NCI-H748 treated with DMSO at 0.1 percent for 48 hours (cell line): ENCODE measurements around the gene PVALB.
A peak's percentile ranks its signal among the peaks of the same experiment; 100 is the strongest.

Source experiments
- DNase-seq: peaks from one replicate; lab custom pipeline; 2025; lab: John Stamatoyannopoulos, UW

PVALB gene

GRCh38 chr22:36816636-36817524 is at the start of gene PVALB:
TSS of gene PVALB (minus strand) at chr22:36817035. CDS start at chr22:36817005, 30 bp downstream.
- DNase-seq, result no peak

- DNase-seq, result no peak
Observed at GRCh38 chr22:36865346-36865745, 48.5 kb upstream of the PVALB start.

GRCh38 chr22:36864454-36865215 is 47.8 kb upstream of the PVALB start:
- DNase-seq, result no peak

DNA sequence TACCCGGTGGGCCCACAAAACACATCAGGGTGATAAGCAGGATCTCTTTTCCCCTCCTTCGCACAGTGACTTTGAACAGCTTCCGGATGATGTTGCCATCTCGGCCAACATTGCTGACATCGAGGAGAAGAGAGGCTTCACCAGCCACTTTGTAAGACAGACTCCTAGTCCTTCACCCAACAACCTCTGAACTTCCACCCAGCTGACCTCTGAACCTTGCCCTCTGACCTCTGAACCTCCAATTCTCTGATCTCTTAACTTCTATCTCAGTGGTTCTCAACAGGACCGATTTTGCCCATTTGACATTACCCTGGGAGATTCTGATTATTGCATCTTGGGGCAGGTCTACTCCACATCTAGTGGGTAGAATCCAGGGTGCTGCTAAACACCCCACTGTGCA is 47.1 kb upstream of the PVALB start:
- DNase-seq, result no peak

GRCh38 chr22:36863281-36863680 is 46.4 kb upstream of the PVALB start:
- DNase-seq, result no peak

DNA sequence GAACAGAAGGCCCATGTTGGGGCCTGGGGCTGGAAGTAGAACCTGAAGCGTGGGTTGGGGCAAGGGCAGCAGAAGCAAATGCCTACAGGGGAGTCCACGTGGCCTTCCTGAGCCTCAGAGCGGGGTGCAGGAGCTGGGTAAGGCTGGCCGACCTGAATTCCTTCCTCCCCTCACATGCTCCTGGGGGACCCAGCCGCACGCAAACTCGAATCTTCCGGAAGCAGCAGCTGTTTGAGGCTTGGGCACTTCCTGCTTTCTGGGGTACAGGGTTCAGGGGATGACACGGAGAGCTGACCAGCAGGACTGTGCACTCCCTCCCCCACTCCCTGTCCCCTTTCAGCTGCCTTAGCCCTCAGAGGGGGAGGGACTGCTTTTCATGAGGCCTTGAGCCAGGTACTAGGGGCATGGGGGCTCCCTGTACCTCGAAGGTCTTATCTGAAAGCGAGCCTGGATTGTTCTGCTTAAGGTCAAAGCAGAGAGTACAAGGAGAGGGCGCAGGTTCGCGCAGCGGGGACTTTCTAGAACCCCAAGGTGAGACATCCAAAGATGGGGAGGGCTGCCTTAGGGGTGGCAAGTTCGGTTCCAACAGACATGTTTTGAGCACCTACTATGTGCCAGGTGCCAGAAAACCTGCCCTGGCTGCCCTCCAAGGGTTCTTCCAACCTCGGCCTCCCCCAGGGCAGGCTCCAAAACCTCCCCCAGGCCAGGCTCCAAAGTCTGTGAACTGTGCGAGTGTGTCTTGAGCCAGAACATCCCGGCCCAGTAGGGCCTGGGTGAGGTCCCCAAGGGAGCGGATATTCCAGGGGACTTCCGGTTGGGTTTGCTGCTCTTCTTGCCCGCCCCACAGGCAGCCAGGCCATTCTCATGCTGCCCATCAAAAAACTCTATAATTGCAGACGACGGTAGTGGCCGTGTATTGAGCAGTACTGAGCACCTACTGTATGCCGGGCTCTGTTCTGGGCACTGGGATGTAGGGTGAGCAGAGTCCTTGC is 45.7 kb upstream of the PVALB start:
- no peak for DNase-seq

GRCh38 chr22:36860821-36861659 is 44.2 kb upstream of the PVALB start, which contains the start of gene NCF4:
TSS of gene NCF4 (plus strand) at chr22:36861006. CDS start at chr22:36861172, 166 bp downstream.
- DNase-seq, result no peak

DNA sequence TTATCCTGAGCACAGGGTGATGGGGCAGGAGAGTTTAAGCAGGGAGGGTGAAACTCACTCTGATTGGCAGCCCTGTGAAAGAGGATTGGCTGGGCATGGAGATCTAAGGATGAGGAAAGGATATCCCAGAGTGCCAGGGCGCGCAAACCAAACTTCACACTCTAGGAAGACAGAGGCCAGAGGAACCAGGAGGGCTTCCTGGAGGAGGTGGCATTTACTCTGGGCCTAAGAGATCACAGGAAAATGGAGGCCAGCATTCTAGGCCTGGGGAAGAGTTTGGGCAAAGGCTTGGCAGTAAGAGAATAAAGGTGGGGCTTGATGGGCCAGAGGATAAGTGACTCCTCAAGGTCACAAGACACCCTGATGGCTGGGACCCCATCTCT is 43.6 kb upstream of the PVALB start:
- DNase-seq, result no peak

- no peak for DNase-seq
Observed at GRCh38 chr22:36860017-36860416, 43.2 kb upstream of the PVALB start.

DNA sequence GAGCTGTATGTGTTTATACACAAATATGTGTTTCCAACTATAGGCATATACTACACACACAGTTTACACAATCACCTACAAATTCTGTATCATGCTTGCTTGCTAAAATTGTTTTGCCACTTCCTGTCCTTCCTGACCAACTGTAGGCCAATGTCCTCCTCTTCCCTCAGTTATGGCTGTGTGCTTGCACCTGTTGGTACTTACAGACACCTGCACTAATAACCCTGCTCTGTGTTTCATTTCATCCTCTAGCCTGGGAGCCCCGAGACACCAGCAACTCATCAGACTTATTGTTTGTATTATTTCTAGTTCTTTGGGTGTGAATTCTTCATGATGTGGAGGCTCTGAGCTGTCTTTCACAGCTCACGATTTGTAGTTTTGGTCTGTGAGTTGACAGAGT is 42.1 kb upstream of the PVALB start:
- DNase-seq, result no peak

GRCh38 chr22:36858156-36858555 is 41.3 kb upstream of the PVALB start:
- DNase-seq, result no peak

- DNase-seq, result no peak
Observed at GRCh38 chr22:36856792-36857135, 39.9 kb upstream of the PVALB start.

DNA sequence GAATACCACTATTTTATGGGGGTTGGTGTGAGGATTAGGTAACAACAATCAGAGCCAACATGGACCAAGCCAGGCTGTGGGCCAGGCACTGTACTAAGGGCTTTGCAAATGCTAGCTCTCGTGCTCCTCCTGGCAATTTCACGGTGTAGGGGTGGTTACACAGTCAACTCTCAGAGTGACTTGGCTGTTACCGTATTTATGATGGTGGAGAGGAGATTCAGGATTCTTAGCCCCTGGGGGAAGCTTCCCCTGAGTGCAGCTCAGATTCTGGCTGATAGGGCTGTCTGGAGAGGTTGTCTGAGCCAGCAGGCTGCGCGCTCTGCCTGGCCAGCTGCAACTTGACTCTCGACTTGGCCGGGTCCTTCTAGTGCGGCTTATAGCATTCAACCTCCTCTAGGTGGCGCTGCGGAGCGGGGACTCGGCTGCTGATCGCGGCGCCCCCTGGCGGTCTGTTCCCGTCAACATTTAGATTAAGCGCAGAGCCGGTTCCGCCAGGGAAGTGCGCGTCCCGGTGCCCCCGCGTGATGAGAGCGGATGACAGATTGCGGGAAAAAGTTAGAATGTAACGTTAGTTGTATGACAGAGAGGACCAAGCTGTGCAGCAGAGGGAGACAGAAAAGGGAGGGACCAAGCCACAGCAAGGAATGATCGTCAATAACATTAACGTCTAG is 39.4 kb upstream of the PVALB start:
- DNase-seq, result peak; percentile 60

- no peak for DNase-seq
Observed at GRCh38 chr22:36855478-36855877, 38.6 kb upstream of the PVALB start.

DNA sequence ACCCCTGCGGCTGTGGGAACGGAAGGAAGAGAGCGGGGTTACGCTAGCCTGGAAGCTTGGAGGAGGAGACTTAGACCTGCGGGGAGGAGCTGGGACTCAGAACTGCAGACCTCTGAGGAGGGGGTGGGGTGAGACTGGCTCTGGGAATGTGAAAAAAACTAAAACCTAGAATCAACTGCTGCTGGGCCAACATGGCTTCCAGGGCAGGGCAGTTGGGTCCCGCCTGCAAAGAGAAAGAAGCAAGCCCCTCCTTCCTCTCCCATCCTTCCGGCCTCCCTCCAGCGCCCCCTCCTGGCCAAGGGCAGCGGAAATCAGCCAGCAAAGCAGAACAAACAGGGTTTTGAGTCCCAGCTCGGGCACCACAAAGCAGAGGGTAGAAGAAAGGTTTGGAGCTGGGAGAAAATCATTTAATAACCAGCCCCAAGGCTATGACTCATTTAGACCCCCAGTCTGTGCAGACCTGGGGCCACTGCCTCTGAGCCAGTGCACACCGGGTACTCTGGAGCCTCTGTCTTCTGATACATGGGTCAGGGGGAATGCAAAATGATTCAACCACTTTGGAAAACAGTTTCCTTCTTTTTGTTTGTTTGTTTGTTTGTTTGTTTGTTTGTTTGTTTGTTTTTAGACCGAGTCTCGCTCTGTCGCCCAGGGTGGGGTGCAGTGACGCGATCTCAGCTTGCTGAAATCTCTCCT is 36.7 kb upstream of the PVALB start:
- DNase-seq, result no peak

- DNase-seq, result no peak
Observed at GRCh38 chr22:36852056-36852973, 35.5 kb upstream of the PVALB start.

GRCh38 chr22:36850682-36851081 is 33.8 kb upstream of the PVALB start:
- no peak for DNase-seq

GRCh38 chr22:36850056-36850455 is 33.2 kb upstream of the PVALB start:
- DNase-seq, result no peak

GRCh38 chr22:36846949-36847348 is 30.1 kb upstream of the PVALB start:
- DNase-seq, result no peak
